ENCODE data around the gene FBN2.
"Not testable (repeated sequence)": the region's sequence is repeated elsewhere in the genome, so short reads cannot be mapped to it uniquely, and the experiment has no call there.

The FBN2 gene

DNA sequence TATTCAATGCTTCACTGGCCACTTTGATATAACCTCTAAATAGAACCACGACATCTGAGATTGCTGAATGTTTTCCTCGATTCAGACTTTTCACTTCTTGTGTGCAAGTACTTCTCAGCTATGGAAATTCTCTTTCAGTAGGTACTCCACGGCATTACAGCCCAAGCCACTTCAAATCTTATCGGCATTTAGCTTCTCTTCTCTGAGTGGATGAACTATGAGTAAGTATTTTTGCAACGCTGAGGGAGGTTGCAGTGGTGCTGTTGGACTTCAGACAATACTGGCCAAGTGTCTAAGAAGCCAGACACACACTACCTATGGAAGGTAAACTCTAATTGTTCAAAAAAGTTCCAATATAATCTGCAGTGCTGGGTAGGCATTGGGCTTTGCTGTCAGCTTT, 60.1 kb downstream of the FBN2 start:
- no peak for DNase-seq

DNA sequence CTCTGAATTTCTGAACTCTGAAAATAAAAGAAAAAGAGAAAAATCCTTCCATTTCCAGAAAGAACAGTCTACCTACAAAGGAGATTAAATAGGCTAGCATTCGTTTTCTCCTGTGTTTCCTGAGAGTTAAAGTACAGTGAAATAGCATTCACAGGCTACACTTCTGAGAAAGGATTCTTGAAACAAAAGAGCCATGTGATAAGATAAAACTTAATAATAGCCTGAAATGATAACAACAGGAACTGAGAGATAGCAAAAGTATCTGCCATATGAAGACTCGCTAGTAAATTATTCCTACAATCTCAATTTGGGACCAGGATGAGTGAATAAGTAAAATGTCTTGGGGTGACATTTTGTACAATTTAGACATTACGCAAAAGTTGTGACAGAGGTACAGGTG, 62.4 kb downstream of the FBN2 start:
- DNase-seq = no peak

DNA sequence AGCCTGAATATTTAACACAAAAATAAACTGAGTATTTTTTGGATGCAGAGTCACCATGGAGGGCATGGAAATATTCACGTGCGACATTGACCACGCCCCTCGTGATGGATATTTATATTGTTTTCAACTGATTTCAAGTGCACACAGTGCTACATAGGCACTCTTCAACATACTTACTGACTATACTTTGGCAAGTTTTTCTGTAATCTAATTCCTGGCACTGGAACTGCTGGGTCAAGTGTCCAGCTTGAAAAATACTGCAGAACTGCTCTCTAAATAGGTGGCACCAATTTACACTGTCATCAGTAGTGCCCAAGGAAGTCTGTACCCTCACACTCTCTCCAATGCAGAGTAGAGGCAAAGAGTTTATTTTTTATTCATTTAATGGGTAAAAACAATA, 65.1 kb downstream of the FBN2 start:
- DNase-seq = no peak

DNA sequence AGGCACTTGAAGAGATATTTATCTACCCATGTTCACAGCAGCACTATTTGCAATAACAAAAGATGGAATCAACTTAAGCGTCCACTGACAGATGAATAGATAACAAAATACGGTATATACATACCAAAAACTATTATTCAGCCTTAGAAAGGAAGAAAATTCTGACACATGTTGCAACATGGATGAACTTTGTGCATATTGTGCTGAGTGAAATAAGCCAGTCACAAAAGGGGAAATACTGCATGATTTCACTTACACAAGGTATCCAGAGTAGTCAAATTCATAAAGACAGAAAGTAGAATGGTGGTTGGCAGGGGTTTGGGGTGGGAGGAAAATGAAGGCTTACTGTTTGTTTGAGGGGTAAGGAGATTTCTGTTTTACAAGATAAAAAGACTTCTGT, 66.0 kb downstream of the FBN2 start:
- no peak for DNase-seq

DNA sequence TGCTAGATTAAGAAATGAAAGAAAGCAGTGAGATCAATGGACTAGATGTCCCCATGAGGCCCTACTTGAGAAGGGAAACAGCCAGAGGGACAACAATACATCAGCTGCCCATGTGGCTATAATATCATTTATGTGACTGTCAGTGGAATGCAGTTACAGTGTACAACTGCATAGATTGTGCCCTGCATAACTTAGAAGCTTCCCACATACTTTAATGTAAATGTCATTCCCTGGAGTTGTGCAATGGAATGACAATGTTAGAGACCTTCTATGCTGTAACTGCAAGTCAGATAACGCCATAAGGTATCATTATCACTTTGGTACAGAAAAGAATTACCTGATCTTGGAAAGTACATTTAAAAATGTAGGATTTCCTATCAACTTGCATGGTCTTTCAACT, 67.4 kb downstream of the FBN2 start:
- DNase-seq = no peak

DNA sequence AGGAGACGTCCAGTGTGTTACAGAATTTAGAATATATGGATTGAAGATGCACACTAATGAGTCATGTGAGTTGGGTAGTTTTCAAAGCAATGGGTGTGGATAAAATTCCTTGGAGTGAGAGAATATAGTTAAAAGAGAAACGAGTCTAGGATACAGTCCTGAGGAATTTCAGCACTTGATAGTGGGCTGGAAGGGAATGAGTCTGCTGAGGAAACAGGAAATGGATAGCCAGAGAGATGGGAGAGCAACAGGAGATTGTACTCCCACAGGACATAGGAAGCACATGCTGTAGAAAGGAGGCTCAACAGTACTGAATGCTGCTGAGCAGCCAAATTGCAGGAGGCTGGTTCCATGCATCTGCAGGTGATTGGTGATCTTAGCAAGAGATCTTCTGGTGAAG, 68.1 kb downstream of the FBN2 start:
- DNase-seq = no peak

DNA sequence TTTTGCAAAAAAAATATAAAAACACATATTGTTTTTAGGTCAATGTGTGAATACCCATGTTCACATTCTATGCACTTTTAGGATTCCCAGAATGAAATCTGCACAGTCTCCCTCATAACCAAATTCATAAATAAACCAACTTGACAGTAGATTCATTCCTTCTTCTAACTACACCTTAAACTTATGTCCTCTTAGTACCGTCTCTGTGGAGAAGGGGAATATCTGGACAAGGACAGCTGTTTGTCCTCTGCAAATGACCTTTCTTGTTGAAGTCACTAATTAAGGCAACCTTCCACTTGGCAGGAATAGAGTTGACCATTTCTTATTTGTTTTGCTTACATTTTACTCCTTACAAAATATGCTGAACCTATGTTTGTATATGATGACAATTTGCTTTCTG, 71.1 kb downstream of the FBN2 start:
- no peak for DNase-seq

DNA sequence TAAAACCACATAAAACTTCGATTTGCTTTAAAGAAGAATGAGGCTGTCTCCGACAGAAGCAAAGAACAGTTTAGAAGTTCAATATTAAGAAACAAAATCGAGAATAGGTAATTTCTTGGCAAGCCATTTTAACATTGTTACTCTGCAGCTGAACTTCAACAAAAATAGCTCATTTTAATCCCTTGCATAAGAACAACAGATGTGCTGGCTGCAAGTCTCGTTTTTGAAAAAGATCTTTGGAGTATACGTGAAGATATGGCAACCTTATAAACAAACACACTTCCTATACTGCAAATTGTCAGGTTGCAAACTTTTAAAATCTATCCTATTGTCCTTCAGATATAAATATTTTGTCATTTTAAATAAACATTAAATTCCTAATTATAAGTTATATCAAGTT, 71.5 kb downstream of the FBN2 start:
- no peak for DNase-seq

DNA sequence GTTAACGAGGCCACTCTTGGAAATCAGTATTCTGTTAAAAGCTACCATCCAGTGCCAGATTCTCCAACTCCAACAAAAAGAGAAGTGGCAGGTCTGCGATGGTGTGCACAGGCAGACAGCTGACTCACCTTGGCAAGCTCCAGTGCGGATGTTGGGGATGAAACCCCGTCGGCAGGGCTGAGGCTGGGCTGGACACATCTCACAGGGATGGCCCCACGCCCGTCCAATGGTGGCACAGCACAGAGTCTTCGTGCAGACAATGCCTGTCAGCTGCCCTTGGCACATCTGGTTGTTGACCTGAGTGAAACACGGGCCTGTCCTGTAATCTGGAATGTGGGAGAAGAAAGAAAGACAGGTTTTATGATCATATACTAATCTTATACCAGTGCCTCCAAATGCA, 73.4 kb downstream of the FBN2 start:
- no peak for DNase-seq

DNA sequence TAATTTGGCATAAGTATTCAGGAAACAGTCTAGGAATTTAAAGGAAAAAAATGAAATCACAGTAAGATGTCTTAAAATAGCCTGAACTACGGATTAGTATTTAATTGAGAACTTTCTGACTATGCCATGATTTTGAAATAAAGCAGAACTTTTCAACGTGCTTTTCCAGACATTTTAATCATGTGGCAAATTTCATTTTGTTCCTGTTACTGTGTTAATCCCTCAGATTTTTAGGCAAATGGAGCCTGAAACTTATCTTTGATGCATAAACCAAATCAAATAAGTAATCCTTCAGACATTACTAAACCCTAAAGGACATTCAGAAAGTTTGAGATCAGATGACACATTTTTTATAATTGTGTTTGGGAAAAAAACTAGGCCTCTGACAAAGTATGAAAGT, 75.7 kb downstream of the FBN2 start:
- no peak for DNase-seq

DNA sequence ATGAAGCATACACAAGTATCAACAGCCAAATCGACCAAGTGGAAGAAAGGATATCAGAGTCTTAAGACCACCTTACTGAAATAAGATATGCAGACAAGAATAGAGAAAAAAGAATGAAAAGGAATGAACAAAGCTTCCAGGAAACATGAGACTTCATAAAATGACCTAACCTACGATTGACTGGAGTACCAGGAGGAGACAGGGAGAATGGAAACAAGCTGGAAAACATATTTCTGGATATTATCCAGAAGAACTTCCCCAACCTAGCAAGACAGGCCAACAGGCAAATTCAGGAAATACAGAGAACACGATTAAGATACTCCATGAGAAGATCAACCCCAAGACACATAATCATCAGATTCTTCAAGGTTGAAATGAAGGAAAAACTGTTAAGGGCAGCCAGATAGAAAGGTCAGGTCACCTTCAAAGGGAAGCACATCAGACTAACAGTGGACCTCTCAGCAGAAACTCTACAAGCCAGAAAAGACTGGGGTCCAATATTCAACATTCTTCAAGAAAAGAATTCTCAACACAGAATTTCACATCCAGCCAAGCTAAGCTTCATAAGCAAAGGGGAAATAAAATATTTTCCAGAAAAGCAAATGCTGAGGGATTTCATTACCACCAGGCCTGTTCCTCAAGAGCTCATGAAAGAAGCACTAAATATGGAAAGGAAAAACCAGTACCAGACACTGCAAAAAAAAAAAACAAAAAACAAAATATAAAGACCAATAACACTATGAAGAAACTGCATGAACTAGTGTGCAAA, 80.7 kb downstream of the FBN2 start:
- not testable (repeated sequence) for DNase-seq

DNA sequence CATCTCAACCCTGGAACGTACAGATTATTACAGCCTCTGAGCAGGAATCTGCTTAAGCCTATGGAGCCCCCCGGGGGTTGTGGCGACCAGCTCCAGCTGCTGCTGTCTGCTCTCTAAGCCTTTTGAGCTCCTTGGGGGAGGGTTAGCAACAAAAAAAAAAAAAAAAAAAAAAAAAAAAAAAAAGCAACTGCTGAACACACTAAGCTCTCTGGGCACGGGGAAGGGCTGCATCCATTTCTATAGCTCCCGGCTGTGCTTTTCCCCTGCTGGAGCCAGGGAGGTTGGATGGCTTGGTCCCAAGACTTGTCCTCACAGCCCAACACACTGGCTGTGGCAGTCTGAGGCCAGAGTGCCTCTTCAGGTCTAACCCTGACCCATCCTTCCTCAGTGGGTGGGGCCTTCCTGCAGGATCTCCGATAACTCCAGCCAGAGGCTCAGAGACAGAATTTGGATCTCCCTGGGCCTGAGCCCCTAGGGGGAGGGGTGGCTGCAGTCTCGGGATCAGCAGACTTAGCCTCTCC, 82.1 kb downstream of the FBN2 start:
- no peak for DNase-seq

DNA sequence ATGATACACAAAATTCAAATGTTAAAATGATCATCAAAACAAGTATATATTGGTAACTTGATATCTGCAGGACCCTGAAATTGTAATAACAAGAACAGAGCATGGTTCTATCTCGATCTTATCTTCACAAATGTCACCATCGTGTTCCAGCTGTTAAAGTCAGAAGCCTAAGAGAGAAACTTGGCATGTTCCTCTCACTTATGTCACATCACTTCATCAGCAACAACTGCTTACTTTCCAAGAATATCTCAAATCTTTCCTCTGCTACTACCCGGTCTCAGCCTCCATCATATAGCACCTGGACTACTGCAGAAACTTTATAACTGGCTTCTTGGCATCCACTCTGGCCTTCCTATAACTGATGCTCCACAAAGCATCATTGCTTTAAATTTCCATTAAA, 84.9 kb downstream of the FBN2 start:
- DNase-seq = no peak

DNA sequence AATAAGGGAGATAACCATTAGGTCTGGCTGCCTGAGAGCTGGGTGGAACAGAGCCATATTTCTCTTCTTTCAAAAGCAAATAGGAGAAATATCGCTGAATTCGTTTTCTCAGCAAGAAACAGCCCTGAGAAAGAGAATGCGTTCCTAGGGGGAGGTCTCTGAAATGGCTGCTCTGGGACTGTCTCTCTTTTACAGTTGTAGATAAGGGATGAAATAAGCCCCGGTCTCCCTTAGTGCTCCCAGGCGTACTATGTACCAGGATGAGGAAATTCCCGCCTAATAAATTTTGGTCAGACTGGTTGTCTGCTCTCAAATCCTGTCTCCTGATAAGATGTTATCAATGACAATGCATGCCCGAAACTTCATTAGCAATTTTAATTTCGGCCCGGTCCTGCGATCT, 90.8 kb downstream of the FBN2 start:
- DNase-seq = not testable (repeated sequence)

DNA sequence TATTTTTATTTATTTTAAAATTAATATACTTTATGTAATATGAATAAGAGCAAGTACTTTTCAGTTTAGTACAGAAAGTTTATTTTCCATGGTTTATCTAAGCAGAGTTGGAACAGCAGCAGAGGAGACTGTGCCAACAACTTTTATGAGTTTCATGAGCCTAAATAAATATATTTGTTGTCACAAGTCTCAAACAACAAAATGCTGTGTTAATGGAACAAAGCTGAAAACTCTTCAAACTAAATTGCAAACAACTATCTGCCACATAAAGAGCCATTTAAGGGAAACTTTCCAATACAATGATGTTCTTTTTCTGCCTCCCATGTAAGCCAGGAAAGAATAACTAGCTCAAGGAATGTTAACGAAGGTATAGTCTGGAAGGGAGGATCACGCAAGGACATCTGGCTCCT, 96.1 kb downstream of the FBN2 start:
- DNase-seq = no peak

DNA sequence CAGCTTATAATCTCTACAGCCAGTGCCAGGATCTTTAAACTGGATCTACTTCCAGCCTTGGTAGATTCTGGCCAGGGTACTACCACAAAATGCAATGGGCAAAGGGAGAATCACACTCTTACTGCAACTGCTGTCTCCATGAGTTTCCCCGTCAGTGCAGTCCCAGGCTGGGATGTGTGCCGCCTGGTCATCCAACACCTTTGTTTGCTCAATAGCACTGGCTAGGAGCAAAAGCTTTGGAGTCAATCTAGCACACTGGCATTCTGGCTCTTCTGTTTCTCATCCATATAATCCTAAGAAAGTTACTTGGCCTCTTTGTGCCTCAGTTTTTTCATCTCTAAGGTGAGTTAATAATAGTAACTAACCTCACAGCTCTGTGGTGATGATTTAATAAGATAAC, 96.9 kb downstream of the FBN2 start:
- DNase-seq = no peak

DNA sequence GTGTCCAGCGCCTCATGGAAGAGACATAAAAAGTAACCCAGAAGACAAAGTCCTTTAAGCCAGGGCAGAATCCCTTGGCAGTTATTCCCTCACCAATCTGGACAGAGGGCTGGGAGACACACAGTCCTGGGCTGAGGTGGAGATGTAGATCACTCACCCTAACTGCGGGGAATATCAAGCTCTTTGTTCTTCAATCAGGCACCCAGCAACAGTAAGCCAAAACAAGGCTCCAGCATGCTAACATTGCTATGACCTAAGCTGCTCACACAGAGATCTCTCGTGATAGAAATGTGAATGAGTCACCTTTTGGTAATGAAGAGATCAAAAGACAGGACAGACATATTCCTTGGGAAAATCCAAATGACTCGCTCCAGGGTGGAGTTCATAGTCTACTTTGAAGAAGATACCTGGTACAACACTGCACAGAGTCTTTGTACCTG, 101.3 kb downstream of the FBN2 start:
- no peak for DNase-seq

DNA sequence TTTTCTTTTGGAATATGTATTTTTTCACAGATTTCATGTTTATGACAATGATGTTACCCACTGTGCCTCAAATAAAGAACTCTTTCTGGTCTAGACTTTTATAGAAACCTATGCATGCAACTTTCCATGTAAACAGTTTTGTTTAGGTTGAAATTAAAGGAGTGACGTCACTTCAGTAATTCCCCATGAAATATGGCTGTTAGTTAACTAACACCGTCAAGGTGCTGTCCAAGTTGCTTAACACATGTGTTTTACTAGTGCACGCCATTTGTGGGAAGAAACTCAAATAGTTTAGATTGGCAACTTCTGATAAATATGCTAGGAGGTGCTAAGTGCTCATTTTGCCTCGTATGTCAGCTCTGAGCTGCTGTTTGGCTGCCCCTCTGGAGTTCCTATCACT, 102.2 kb downstream of the FBN2 start:
- no peak for DNase-seq

DNA sequence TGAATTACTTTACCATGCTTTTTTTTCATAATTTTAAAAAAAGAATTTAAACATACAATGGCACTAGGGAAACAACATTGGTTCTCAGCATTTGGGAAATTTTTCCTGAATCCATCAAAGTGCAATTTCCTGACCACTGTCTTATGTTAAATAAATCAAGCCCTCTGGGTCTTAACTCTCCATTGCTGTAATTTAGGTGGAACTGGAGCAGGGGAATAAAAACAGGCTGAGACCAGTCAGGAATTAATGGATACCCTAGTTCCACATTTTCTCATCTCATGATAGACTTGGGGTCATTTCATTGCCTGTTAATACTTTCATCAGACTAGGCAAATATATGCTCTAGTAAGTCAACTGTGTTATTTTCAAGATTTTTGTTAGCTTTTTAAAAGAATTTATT, 103.1 kb downstream of the FBN2 start:
- no peak for DNase-seq

DNA sequence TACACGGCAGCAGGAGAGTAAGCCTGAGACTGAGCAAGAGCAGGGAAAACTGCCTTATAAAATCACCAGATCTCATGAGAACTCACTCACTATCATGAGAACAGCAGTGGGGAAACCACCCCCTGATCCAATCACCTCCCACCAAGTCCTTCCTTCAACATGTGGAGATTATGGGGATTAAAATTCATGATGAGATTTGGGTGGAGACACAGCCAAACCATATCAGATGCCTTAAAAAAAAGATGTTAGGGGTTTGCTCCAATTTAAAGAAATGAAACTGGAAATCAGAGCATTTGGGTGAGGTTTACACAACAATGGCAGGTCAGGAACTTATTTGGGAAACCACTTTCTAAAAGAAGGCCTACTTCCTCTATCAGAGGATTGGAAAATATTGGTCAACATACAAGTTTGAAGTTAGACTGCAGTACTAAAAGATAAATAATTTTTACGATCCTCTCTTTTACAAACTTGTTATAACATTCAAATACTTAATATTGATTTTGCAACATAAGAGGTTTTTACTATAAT, 105.1 kb downstream of the FBN2 start:
- no peak for DNase-seq

DNA sequence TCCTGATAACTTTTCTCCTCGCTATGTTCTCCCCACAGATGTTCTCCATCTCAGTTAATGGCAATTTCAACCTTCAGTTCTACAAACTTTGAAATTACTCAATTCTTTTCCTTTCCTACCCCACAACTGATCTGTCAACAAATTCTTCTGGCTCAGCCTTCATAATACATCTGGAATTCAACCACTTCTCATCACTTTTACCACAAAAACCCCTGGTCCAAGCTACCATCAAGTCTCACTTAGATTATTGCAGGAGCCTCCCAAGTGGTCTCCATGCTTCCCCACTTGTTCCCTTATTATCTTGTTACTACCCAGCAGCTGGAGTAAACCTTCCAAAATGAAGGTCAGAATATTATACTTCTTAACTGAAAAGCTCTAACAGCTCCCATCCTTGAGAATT, 110.1 kb downstream of the FBN2 start:
- no peak for DNase-seq

DNA sequence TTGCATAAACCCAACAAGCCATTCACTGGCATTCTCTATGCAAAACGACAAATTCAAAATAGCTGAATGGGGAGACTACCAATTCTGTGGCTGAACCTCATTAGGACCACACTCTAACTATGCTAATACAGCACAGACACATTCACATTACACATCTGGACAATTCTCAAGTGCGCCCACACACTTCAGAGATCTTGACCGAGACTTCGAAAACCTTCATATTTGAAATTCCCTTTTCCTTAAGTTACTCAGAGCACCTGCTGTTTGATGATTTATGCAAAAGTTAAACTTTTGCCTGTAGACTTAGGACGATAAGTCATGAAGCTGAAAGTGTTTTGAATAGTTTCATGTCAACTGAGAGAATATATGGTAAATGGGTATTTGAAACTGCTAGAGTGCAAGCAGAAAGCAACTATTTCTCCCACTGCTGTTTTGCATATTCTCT, 111.9 kb downstream of the FBN2 start:
- no peak for DNase-seq

DNA sequence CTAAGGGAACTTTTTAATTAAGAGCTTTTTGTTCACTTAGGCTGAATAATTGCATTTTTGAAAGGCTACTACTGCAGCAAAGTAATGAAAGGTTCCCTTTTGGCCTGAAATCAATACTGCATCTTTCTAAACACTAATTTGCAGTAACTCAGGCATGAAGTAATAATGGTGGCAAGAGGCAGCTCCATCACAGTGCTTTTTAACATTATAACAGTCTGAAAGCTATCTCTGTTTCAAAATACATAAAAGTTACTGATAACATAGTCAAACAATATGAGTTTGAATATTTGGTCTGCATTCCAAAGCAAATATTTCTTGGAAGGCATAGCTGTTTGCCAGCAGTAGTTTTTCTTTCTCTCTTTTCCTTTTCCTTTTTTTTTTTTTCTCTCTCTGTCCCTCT, 113.4 kb downstream of the FBN2 start:
- no peak for DNase-seq

DNA sequence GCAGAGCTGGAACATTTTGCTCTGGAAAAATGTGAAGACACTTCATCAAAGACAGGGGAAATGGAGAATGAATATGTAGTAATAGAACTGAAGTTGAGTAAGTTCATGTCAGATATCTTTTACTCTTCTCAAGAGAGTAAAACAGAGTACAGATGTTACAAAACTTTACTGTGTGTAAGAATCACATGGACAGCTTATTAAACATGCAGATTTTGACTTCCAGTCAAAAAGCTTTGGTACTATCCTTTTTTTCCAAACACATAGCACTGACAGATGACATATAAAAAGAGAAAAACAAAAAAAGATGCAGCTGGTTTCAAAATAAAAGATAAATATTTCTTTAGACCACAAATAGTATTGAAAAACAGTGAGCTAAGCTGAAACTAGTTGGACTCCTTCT, 115.4 kb downstream of the FBN2 start:
- no peak for DNase-seq

DNA sequence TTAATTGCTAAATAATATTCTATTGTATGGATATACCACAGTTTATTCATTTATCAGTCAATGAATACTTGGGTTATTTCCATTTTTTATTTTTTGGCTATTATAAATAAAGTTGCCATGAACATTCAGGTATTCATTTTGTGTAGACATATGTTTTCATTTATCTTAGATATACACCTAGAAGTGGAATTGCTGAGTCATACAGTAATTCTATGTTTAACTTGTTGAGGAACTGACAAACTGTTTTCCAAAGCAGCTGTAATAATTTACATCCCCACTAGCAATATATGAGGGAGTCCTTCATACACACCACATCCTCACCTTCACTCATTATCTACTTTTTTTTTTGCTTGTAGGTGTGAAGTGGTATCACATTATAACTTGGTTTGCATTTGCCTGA, 123.6 kb downstream of the FBN2 start:
- DNase-seq = no peak
